ENCODE data around the gene SUSD3.

- no peak for TF ChIP-seq POLR2A (IDR thresholded peaks at IDR 0.05)
- no peak for TF ChIP-seq CTCF (IDR thresholded peaks at IDR 0.05)
Observed at GRCh38 chr9:93057042-93057702, 1.3 kb upstream of the SUSD3 start.
